GM18870 (cell line): ENCODE results near the gene STS.
A peak's percentile ranks its signal among the peaks of the same experiment; 100 is the strongest.
"Not testable (repeated sequence)": the region's sequence is repeated elsewhere in the genome, so short reads cannot be mapped to it uniquely, and the experiment has no call there.

ENCODE experiments used
- ATAC-seq: cut with Tn5 transposase; IDR thresholded peaks from one replicate; pipeline ENCODE4 v1.9.1; 2021; ENCODE audit warnings: moderate library complexity; ENCODE audit not compliant: unreplicated experiment

STS gene

GRCh38 chrX:7178859-7179258 is 31.3 kb downstream of the STS start:
- ATAC-seq: not testable (repeated sequence)

DNA sequence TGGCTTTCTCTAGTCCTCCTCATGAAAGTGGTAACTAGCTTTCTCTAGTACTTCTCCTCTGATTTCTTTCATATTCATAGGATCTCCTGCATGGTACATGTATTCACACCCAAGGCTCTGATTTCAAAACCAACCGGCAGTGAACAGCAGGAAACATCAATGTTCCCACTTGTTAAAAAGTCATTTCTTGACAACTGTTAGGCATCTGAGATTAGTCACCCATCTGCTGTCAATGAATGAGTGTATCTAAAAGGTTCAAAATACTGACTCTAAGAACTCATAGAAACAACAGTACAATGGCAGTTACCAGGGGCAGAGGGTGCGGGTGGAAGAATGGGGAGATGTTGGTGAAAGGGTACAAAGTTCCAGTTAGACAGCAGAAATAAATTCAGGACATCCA is 31.9 kb downstream of the STS start:
- no peak for ATAC-seq

GRCh38 chrX:7184816-7185215 is 37.3 kb downstream of the STS start:
- ATAC-seq: no peak

GRCh38 chrX:7188672-7189071 is 41.2 kb downstream of the STS start:
- ATAC-seq: no peak

- no peak for ATAC-seq
Measured at GRCh38 chrX:7190157-7190556, 42.6 kb downstream of the STS start.

- ATAC-seq: peak; percentile 47
Measured at GRCh38 chrX:7191681-7192110, 44.2 kb downstream of the STS start.

DNA sequence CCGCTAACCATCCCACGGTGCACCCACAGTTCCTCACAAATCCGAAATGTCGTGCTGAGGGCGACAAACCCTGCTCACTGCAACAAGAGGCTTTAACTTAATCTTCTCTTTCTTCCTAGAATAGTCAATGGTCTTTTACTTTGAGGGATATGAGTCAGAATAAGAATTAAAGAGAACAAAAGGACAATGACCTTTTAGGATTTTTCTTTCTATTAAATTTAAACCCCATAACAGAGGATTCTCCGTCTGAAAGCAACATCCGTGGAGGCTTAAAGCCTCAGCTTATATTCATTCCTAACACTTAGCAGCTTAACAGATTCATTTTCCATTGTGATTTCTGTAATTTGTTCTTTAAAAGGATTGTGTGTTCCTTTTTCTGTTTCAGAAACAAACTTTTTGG is 45.4 kb downstream of the STS start:
- no peak for ATAC-seq

GRCh38 chrX:7194606-7195005 is 47.1 kb downstream of the STS start:
- ATAC-seq: no peak
